DMS 273 (cell line): ENCODE data around the gene CDH4.

ENCODE experiments used
- DNase-seq: peaks from one replicate; lab custom pipeline; 2025; ENCODE audit not compliant: unreplicated experiment; lab: John Stamatoyannopoulos, UW

CDH4 gene

DNA sequence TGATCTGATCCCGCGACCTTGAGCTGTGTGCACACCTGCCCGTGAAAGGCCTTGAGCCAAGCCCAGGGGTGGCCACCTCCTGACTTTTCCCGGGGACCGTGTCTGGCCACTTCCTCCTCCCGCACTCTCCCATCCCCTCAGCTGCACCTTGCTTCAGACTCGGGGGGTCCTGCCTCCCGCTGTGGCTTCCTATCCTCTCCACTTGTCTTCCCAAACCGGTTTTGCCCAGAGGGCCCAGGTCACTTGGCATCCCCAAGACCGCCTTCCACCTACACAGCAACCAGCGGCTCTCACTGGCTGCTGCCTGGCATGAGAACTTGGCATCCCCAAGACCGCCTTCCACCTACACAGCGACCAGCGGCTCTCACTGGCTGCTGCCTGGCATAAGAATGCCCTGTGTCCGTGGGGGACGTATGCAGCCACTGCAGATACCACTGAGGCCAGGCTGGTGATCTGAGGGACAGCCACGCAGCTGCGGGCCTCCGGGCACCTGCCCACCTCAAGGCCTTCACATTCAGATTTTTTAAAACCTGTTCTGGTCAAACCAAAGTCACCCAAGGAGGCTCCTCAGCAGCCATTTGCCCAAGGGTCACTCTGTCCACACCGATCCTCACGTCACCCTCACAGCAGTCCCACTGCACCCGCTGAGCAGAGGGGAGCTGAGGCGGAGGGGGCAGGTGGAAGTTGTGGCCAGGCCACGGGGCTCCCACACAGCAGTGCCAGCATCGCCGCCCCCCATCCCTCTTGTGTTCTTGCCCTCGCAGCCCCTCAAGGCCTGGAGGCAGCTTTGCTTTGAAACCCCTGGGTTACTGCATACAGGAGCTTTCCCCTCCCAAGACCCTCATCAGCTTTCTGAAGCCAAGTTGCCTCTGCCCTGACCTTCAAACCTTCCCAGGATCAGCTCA lies 568.1 kb downstream of the CDH4 start:
- no peak for DNase-seq

GRCh38 chr20:61821735-61822134 lies 569.7 kb downstream of the CDH4 start:
- DNase-seq = no peak

GRCh38 chr20:61822396-61822795 lies 570.3 kb downstream of the CDH4 start:
- DNase-seq = no peak

GRCh38 chr20:61823242-61823641 lies 571.2 kb downstream of the CDH4 start:
- no peak for DNase-seq

DNA sequence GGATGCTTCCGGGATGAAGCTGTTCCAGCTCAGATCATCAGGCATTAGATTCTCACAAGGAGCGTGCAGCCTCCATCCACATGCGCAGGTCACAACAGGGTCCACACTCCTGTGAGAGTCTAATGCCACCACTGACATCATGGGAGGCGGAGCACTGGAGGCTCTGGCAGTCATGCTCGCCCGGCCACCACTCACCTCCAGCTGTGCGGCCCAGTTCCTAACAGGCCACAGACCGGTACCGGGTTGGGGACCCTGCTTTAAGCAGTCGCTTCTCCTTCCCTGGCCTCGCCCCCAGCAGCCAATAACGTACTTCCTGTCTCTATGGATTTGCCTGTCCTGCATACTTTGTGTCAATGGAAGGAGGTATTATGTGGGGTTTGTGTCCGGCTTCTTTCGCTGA lies 576.8 kb downstream of the CDH4 start:
- no peak for DNase-seq

GRCh38 chr20:61829526-61829925 lies 577.5 kb downstream of the CDH4 start:
- DNase-seq = no peak

DNA sequence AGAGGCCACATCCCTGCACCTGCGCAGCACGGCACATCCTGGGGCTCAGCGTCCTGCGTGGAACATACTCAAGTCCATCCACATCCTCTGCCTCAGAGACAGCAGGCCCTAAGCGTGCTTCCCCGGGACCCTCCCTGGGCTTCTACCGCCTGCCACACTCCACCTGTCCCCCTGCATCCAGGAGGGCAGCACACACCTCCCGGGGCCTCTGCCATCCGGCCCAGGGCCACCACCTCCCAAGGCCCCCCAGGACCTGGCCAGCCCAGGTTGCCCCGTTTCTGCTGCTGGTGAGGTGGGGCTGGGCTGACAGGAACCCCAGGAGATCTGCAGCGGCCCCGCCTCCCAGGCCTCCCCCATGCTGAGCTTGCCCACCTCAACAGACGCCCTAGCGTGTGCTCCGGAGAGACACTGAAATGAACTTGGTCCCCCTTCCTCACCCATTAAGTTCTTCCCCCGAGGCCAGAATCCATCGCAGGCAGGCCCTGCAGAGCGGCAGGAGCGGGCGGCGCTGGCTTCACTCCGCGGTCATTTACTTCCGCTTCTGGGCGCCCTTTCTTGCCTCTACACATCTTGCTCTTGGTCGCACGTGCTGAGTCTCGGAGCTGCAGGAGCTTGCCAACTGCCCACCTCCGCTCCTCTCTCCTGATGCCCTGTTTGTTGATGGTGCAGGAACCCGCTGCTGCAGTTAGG lies 578.3 kb downstream of the CDH4 start:
- DNase-seq = no peak

DNA sequence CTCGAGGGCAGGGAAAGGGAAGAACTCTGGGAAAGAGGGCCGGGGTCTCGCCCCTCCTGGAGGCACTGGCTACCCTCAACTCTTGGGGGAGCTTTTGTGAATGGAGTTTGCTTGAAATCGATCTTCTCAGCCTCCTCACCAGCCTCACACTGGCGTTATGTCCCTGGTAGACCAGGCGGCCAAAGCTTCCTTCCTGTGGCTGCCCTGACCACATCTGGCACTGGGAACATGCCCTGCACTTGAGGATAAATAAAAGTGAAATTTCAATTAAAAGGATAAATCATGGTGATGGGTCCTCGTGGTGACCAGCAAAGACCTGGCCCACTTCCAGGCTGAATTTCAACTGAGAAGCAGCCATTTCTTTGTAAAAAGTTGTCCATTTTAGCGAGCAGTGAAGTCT lies 578.9 kb downstream of the CDH4 start:
- no peak for DNase-seq

DNA sequence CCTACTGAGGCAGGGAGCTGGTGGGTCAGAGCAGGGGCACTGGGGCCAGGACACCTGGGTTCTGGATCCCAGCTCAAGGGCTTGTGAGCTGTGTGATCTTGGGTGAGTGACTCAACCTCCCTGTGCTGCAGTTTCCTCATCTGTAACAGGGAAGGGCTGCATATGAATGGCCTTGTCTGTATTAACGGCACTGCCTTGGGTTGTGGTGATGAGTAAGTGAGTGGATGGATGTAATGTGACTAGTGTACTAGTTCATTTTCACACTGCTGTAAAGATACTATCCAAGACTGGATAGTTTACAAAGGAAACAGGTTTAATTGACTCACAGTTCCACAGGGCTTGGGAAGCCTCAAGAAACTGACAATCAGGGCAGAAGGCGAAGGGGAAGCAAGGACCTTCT lies 580.1 kb downstream of the CDH4 start:
- no peak for DNase-seq

DNA sequence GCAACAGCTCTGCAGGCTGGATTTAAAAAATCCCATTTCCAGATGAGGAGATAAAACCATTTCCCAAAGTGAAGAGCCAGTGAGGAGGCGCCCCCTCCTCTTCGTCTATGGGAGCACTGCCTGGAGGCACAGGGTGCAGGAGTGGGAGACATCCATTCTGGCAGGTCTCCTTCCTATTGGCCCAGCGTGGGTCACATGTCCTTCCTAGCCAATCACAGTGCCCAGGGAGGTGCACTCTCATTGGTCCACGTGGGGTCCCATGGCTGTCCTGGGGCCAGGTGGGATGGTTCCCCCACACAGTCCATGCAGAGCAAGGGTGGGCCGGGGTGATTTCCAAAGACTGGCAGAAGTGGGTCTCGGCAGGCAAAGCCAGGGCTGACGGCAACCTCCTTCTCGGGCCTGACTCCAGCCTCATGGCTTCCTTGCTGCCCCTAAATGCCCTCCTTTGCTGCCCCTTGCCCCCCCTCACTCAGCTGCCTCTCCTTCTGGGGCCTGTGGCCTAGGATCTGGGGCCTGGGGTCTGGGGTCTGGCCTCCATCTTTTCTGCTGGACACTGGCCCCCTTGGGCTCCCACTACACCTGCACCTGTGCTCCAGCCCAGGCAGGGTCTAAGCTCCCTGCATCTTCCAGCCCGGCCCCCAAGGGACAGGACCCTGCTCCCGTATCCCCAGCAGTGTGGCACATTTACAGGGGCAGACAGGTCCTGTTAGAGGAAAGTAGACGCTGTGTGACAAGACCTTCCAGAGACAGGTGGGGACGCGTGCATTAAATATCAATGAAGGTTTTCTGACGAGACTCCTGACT lies 581.9 kb downstream of the CDH4 start:
- DNase-seq = no peak

- no peak for DNase-seq
Observed at GRCh38 chr20:61835301-61835700, 583.2 kb downstream of the CDH4 start.

DNA sequence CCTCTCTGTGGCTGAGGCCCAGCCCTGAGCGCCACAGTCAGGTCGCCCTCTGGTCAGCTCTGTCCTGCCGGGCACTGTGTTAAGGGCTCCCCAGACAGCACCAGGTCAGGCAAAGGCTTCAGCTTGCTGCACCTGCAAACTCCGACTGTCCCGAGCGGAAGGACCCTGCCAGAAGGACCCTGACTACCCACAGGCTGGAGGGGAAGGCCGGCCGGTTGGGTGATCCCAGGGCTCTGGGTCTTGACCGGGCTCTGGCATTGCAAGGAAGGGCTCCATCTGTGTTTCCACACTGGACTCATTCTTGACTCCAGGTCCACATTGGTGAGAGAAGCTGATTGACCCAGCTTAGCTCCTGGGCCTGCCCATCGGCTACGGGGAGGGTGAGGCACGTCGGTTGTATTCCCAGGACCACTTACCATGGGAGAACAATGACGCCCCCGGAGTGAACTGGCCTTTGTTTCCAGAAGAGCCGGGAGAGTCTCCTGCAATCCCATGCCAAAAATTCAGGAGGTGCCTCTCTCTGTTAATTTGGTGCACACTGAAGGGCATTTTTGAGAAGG lies 583.8 kb downstream of the CDH4 start:
- DNase-seq = no peak

DNA sequence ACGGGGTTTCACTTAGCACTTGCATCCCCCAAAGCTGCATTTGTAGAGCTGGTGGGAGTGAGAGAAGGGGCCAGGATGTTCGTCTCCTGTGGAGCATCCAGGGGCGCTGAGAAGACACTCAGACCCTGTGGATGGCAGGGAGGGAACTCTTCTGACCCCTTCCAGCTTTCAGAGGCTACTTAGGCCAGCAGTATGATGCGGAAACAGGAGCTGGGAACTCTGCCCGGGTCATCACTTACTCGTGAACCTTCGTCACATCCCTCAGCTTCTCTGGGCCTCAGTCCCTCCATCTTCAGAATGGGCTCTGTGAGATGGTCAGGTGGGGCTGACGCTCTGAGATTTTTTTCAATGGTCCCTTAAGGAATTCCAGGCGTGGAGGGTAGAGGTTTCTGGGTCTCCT lies 585.1 kb downstream of the CDH4 start:
- no peak for DNase-seq

- DNase-seq = no peak
Observed at GRCh38 chr20:61839223-61839911, 587.3 kb downstream of the CDH4 start.

DNA sequence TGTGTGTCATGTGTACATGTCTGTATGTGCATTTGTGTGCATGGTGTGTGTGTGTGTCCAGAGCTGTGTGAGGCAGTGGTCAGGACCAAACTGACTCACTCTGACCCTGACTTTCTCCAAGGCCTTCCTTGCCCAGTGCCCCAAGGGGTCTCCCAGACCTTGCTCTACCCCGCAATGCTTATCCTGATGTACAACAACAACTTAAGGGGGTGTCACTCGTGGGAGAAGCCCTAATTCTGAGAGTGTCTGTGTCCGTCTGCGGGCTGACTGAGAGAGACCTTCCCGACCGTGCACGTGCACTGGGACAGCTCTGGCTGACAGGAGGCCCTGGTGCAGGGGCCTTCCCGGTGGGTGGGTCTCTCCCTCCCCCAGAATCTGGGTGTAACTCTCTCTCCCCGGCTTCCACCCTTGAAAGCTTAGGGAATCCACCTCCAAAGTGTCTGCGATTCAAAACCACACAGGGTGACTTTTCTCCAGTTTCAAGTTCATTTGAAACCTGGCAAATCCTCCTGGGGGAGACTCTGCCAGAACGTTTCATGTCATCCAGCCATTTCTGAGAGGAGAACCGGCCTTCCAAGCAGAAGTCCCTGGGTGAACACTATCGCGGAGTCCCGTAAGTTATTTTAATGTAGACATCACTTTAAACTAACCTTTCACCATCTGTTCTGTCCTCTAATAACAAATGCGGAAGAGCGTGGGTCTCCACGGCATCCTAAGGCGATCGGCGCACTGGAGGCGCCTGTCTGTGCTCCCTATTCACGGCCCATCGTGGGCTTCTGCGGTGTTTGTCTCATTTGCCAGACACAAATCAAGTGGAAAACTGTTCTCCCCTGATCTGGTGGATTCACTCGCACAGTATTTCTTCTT lies 588.1 kb downstream of the CDH4 start:
- DNase-seq = no peak

DNA sequence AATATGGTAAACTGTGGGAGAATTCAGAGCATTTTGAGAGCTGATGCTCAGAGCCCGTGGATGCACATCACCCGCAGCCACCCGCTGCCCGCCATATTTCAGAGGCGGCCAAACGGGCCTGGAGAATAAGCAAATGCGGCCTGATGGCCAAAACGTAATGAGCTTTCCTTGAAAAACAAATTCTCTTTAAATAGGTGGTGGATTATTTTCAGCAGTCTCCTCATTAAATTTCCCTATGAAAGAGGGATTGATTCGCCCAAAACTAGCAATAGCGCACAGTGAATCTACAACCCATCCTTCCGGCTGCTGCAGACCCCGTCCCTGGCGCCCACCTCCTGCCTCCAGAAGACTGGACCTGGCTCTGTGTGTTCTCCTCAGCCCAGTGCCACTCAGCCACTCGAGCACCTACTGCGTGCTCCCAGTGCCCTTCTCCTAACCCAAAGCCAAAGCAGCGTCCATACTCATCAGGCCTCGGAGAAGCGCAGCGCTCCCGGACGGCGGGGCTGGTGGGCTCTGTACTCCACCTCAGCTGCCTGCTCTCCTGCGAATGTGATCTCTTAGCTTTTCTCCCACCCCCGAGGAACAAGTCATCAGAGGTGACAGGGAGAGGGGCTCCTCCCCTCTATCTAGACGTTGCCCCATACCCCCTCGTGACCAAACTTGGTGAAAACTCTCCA lies 588.9 kb downstream of the CDH4 start:
- DNase-seq = no peak

DNA sequence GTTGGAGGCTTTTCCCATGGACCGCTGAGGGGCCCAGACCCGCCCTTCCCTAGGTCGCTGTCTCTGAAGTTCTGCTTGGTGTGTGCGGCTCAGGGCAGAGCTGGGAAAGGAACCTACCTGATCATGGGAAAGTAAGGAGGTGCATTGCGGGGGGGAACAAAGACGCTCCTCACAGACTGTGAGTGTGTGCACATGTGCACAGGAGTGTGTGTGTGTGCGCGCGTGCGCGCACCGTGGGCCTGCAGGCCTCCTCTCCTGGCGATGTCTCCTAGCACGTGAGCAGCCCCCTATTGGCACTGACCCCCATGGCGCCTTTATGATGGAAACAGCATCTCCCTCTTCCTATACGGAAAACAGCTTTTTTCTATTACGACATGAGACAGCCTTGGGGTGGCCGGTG lies 589.5 kb downstream of the CDH4 start:
- no peak for DNase-seq

DNA sequence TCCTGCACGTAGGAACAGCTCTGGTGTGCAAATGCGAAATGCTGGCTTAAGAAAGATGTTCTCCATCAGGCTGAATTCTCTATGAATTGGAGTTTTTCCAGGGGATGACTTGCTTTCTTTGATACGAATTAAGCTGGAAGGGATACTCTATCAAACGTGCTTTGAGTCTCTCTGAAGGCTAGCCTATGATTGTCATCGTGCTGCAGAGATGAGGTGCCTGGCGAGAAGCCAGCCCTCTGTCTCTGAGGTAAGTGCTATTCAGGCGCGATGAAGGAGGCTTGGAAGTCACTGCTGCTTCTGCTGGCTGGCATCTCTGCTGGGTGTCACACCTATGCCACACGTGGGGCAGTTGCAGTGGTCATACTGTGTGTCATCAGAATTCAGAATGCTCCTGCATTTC lies 589.9 kb downstream of the CDH4 start:
- DNase-seq = peak; percentile 21

GRCh38 chr20:61844621-61845020 lies 592.6 kb downstream of the CDH4 start:
- no peak for DNase-seq
